Body of pancreas (tissue), 4 donors: ENCODE results near the gene RPS6KA2. TPM values are rescaled to one million over a fixed set of nuclear protein-coding genes. Genes with fewer than 3 reads are reported as not detected.

ENCODE experiments used
- ATAC-seq: fragments of 150-250 bp; one replicate; pipeline ENCODE4 v1.9.1; 2016
- DNase-seq, 4 donors: peaks; one replicate each; pipeline ENCODE4 v3.0.0-alpha.2; 2019
- H3K27ac ChIP-seq, 4 donors: fragments of 200-600 bp; sonication (generic); 1 replicate in 3 of 4; 2 replicates in 1 of 4; pipeline versions ENCODE4 v1.5.1 to v1.6.1; 2016 to 2019; ENCODE audit warnings: mild to moderate bottlenecking in 1 of 4, mixed read lengths in 1 of 4, moderate library complexity in 1 of 4
- H3K27me3 ChIP-seq, 2 donors: fragments of 200-600 bp; sonication (generic); one replicate each; pipeline ENCODE4 v1.6.0; 2016; ENCODE audit warnings: mild to moderate bottlenecking in 1 of 2
- H3K36me3 ChIP-seq, 2 donors: fragments of 200-600 bp; sonication (generic); replicated peaks in 1 of 2; 2 replicates each; pipeline ENCODE4 v1.5.1; 2016; ENCODE audit warnings: low read depth in 2 of 2; ENCODE audit not compliant: insufficient read depth in 1 of 2
- H3K4me1 ChIP-seq: fragments of 200-600 bp; sonication (generic); one replicate; pipeline ENCODE4 v1.6.0; 2016
- H3K4me3 ChIP-seq, 2 donors: fragments of 200-600 bp; sonication (generic); 1 replicate in 1 of 2; 2 replicates in 1 of 2; pipeline ENCODE4 v1.5.1; 2016 to 2019
- H3K9me3 ChIP-seq, 3 donors: fragments of 200-600 bp; sonication (generic); 1 replicate in 2 of 3; 2 replicates in 1 of 3; pipeline ENCODE4 v1.5.1; 2016
- POLR2A ChIP-seq, 3 donors: fragments of 450-650 bp; IDR thresholded peaks; one replicate each; pipeline ENCODE4 v1.6.1; 2016; ENCODE audit warnings: antibody characterized with exemption in 3 of 3, mild to moderate bottlenecking in 2 of 3
- WGBS, 2 donors: methylation state at CpG; one replicate each; pipeline ENCODE4 v1.1.5; 2017; 5-methylcytosine and 5-hydroxymethylcytosine counted together
- intact Hi-C: fragments of 100-400 bp; cut with DNase I; formaldehyde crosslinking; loops from one replicate; pipeline ENCODE4 v1.15.1; 2023
- total RNA-seq, 2 donors: library from RNA; depleted of rRNA; stranded (reverse); fragments of >200 nt; gene quantifications; one replicate each; pipeline ENCODE4 v1.1.0, GENCODE V29; 2016
- TF ChIP-seq, protein P1 (sequence below), 7 experiments: fragments of 450-650 bp in 4 of 7; fragments of 200-600 bp in 3 of 7; sonication (generic) in 3 of 7; IDR thresholded peaks; one replicate each; pipeline ENCODE4 v1.5.1; 2016 to 2019; ENCODE audit warnings: antibody characterized with exemption in 7 of 7

Gene RPS6KA2
- total RNA-seq, 2 donors from 2014 or later: 24.4 to 53.7 TPM

DNA sequence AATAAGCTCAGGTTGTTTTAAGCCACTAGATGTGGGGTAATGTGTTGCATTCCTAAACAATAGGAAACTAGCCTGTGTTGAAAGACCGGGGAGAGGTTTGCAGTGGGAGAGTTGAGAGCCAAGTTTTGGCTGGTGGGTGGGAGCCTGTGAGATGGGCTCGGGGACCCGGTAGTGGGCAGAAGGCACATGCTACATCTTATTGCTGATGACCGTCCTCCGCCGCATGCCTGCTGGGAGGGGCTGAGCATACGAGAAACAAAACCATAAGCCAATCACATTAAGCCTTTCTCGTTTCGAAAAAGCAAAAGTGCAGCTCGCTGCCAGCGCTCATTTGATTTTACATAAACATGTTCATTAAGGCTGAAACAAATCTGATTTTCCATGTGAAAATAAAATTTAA is 186.9 kb downstream of the RPS6KA2 start:
- no peaks in the 10 kb centered on the region for H3K9me3 ChIP-seq
- ATAC-seq (no peak), DNase-seq (no peak)
- no peak overlapping the region for H3K4me3 ChIP-seq
- no peaks in the 10 kb centered on the region for H3K36me3 ChIP-seq
- H3K4me1 ChIP-seq: no peaks in the 10 kb centered on the region
- 76 to 85% methylated on average over 11 of the region's 11 CpGs for WGBS, 2 donors
- intact Hi-C loops: no loop called here
- TF ChIP-seq, protein P1, sequence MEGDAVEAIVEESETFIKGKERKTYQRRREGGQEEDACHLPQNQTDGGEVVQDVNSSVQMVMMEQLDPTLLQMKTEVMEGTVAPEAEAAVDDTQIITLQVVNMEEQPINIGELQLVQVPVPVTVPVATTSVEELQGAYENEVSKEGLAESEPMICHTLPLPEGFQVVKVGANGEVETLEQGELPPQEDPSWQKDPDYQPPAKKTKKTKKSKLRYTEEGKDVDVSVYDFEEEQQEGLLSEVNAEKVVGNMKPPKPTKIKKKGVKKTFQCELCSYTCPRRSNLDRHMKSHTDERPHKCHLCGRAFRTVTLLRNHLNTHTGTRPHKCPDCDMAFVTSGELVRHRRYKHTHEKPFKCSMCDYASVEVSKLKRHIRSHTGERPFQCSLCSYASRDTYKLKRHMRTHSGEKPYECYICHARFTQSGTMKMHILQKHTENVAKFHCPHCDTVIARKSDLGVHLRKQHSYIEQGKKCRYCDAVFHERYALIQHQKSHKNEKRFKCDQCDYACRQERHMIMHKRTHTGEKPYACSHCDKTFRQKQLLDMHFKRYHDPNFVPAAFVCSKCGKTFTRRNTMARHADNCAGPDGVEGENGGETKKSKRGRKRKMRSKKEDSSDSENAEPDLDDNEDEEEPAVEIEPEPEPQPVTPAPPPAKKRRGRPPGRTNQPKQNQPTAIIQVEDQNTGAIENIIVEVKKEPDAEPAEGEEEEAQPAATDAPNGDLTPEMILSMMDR (IDR thresholded peaks at IDR 0.05): no peak
- no peak for TF ChIP-seq POLR2A (IDR thresholded peaks at IDR 0.05)
- H3K27me3 ChIP-seq: no peaks in the 10 kb centered on the region
- H3K27ac ChIP-seq: no peak overlapping the region

DNA sequence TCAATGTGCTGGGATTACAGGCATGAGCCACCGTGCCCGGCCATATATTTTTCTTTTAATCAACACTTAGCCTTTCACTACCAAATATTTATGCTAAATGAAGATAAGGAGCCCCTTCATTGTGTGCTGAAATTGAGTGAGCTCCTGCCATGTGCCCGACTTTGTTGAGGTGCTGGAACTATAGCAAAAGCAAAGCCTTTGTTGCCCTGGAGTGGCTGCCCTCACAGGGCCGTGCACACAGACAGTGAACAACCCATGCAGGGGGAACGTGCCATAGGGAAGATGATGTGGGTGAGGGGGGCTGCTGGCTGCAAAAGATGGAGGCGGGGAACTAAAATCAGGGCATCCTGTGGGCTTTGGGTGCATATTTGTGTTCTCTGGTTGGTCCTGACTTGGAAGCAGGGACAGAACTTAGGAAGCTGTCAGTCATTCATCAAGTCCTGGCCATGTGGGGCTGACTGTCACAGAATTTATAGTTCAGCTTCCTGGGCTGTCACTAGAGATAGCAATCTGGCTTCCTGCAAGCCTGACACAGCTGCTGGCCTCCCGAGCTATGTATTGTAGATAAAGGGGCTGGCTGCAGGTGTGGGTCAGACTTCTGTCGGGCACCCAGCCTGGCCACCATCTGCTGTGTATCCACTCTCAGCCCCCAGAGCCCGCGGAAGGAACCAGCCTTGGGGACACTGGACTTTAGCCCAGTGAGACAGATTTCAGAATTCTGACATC is 187.5 kb downstream of the RPS6KA2 start:
- intact Hi-C loops: no loop called here
- Histone ChIP-seq H3K4me1 (no peaks in the 10 kb centered on the region), H3K4me3 (no peak overlapping the region), H3K27ac (no peak overlapping the region), H3K27me3 (no peaks in the 10 kb centered on the region), H3K36me3 (no peaks in the 10 kb centered on the region), H3K9me3 (no peaks in the 10 kb centered on the region)
- 43 to 60% methylated on average over 10 of the region's 10 CpGs for WGBS, 2 donors
- ATAC-seq: no peak
- peak in 3 of 4 donors; percentile 39 to 70 (median 40) for DNase-seq
- TF ChIP-seq POLR2A (IDR thresholded peaks at IDR 0.05): no peak
- TF ChIP-seq, protein P1 (IDR thresholded peaks at IDR 0.05): no peak

DNA sequence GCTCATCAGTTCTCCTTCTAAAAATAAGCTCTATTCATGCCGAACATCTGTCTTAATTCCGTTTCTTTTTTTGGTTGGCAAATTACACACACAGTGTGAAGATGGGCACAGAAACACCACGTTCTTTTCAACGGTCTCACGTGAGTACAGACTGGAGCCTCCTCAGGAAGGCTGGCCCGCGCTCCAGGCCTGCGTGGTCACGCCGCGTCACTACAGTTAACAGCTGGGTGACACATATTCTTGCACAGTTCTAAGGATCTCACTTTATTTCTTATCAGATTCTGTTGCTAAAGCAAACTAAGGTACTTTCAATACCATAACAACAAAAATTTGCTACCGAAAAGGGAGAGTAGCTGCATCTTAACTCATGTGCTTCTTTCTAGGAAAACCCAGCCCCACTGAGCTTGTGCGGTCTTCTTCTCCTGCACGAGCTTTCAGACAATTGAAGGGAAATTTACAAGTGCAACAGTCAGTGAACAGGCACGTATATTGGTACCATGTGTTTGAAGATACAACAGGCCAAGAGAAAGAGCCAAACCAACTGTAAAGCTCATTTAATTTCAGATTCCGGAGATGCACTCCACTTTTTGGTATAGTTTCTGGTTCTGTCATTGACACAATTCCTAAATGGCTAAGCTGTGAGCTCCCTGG is 188.7 kb downstream of the RPS6KA2 start:
- Histone ChIP-seq H3K4me3 (no peak overlapping the region), H3K4me1 (no peaks in the 10 kb centered on the region), H3K27me3 (no peaks in the 10 kb centered on the region), H3K27ac (no peak overlapping the region), H3K36me3 (no peaks in the 10 kb centered on the region), H3K9me3 (no peaks in the 10 kb centered on the region)
- 88 to 91% methylated on average over 16 of the region's 16 CpGs for WGBS, 2 donors
- no peak for DNase-seq
- ATAC-seq: no peak
- TF ChIP-seq, protein P1 (IDR thresholded peaks at IDR 0.05): no peak
- TF ChIP-seq POLR2A (IDR thresholded peaks at IDR 0.05): no peak
- intact Hi-C loops: no loop called here

DNA sequence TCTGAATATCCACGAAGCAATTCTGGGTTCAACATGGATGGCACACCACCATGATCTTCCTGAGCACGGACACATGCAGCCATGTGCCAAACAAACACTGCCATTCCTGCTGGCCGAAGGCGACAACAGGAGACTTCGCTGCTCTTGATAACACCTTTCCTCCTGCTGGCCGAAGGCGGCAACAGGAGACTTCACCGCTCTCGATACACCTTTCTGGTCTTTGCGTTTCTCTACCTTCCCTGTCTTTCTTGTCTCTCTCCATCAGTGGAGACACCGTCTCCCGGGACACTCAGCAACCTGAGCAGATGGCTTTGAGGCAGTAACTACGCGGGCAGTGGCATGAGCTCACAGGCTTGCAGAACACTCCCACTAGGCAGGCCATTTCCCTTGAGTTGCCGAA is 189.4 kb downstream of the RPS6KA2 start:
- Histone ChIP-seq H3K4me3 (no peak overlapping the region), H3K36me3 (no peaks in the 10 kb centered on the region), H3K27ac (no peak overlapping the region), H3K9me3 (no peaks in the 10 kb centered on the region), H3K27me3 (no peaks in the 10 kb centered on the region), H3K4me1 (no peaks in the 10 kb centered on the region)
- intact Hi-C loops: no loop called here
- DNase-seq (no peak), ATAC-seq (no peak)
- TF ChIP-seq, protein P1 (IDR thresholded peaks at IDR 0.05): no peak
- TF ChIP-seq POLR2A (IDR thresholded peaks at IDR 0.05): no peak
- WGBS, 2 donors: 92 to 93% methylated on average over 15 of the region's 15 CpGs
